PC-9 (cell line): ENCODE results near the gene BRD4.

Source experiments
- CTCF ChIP-seq: fragments of 200-600 bp; sonication (generic); conservative IDR thresholded peaks from 2 replicates; pipeline ENCODE4 v1.6.1; 2017; ENCODE audit warnings: mixed run types, antibody characterized with exemption, mild to moderate bottlenecking, moderate library complexity
- EZH2 ChIP-seq: fragments of 200-600 bp; sonication (generic); IDR thresholded peaks from 2 replicates; pipeline ENCODE4 v1.8.0; 2017; ENCODE audit warnings: antibody characterized with exemption, low read depth

- no peak for TF ChIP-seq CTCF
- TF ChIP-seq EZH2 = no peak
These were observed 140.4 kb downstream of the BRD4 start for GRCh38 chr19:15191982-15192381.
